IMR-90 (cell line): ENCODE data around the gene CSRP1.
A peak's percentile ranks its signal among the peaks of the same experiment; 100 is the strongest.

Source experiments
- MAZ ChIP-seq: IDR thresholded peaks from 2 replicates; pipeline ENCODE4 v1.6.1; 2012; ENCODE audit warnings: low read depth, mild to moderate bottlenecking, low read length, improper control_type of control experiment, moderate library complexity, borderline replicate concordance
- TF ChIP-seq, protein P1 (sequence below): conservative IDR thresholded peaks from 2 replicates; pipeline ENCODE4 v1.5.1; 2012; ENCODE audit warnings: mild to moderate bottlenecking, low read depth, low read length, improper control_type of control experiment

DNA sequence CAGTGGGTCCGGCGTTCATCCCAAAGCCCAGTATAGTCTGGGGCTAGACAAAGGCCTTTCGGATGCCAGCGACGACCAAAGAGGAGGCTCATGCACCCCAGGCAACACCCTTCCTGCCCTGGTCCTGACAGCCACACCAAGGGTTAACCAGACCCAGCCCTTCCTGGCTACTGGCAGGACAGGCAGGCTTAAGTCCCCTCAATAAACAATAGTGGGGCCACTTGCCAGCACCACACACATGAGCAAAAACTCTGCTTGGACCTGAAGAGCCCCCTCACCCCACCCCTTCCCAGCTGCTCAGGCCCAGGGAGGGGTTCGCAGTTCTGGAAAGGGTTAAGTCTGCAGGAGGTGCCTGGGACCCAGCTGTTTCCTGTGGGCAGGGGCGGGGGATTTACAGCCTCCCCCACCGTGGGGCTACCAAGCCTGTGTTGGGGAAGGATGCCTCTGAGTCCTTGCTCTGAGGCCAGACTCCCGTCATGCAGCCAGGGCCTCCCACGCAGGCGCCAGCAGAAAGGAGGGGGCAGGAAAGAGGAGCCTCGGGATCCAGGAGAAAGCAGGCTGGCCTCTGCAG lies 56.1 kb downstream of the CSRP1 start:
- peak; percentile 100 for TF ChIP-seq MAZ
- TF ChIP-seq, protein P1, sequence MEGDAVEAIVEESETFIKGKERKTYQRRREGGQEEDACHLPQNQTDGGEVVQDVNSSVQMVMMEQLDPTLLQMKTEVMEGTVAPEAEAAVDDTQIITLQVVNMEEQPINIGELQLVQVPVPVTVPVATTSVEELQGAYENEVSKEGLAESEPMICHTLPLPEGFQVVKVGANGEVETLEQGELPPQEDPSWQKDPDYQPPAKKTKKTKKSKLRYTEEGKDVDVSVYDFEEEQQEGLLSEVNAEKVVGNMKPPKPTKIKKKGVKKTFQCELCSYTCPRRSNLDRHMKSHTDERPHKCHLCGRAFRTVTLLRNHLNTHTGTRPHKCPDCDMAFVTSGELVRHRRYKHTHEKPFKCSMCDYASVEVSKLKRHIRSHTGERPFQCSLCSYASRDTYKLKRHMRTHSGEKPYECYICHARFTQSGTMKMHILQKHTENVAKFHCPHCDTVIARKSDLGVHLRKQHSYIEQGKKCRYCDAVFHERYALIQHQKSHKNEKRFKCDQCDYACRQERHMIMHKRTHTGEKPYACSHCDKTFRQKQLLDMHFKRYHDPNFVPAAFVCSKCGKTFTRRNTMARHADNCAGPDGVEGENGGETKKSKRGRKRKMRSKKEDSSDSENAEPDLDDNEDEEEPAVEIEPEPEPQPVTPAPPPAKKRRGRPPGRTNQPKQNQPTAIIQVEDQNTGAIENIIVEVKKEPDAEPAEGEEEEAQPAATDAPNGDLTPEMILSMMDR: no peak
